Kidney epithelial cell (primary cell): ENCODE results near the gene SLC2A10. TPM values are rescaled to one million over a fixed set of nuclear protein-coding genes. Genes with fewer than 3 reads are reported as not detected.

ENCODE experiments used
- DNase-seq: peaks from one replicate; pipeline ENCODE4 v3.0.0-alpha.2; 2010; ENCODE audit warnings: low read depth
- H3K27me3 ChIP-seq: 2 replicates; pipeline ENCODE4 v1.6.0; 2011; ENCODE audit warnings: low read length; ENCODE audit not compliant: control insufficient read depth, insufficient read depth
- H3K36me3 ChIP-seq: 2 replicates; pipeline ENCODE4 v1.5.1; 2011; ENCODE audit warnings: low read length; ENCODE audit not compliant: control insufficient read depth, insufficient read depth
- H3K4me3 ChIP-seq: 2 replicates; pipeline ENCODE4 v1.5.1; 2011; ENCODE audit warnings: low read depth, mild to moderate bottlenecking, control low read depth, low read length
- CTCF ChIP-seq: IDR thresholded peaks from 2 replicates; pipeline ENCODE4 v1.5.1; 2011; ENCODE audit warnings: mild to moderate bottlenecking, moderate library complexity, low read length, control low read depth, inconsistent platforms; ENCODE audit not compliant: insufficient read depth, poor library complexity, severe bottlenecking
- total RNA-seq: library from RNA; depleted of rRNA; stranded (reverse); fragments of >200 nt; gene quantifications from 2 replicates; pipeline ENCODE4 v1.2.3, GENCODE V29; 2015

The SLC2A10 gene
- total RNA-seq, 1 donor from 2014 or later: 11.9 TPM

- H3K4me3 ChIP-seq: no peak overlapping the region
- no peak for TF ChIP-seq CTCF
- H3K27me3 ChIP-seq: peaks cover 4% of the 10 kb centered on the region
- no peak for DNase-seq
- no peaks in the 10 kb centered on the region for H3K36me3 ChIP-seq
Observed at GRCh38 chr20:46751856-46752255, 42.4 kb downstream of the SLC2A10 start.

GRCh38 chr20:46752728-46753127 is 43.3 kb downstream of the SLC2A10 start:
- no peaks in the 10 kb centered on the region for H3K36me3 ChIP-seq
- no peak overlapping the region for H3K4me3 ChIP-seq
- no peak for DNase-seq
- H3K27me3 ChIP-seq: peaks cover 4% of the 10 kb centered on the region
- TF ChIP-seq CTCF: peak; percentile 72

- DNase-seq: no peak
Observed at GRCh38 chr20:46755483-46756413, 46.3 kb downstream of the SLC2A10 start.

GRCh38 chr20:46756419-46756818 is 47.0 kb downstream of the SLC2A10 start:
- no peak for TF ChIP-seq CTCF
- H3K4me3 ChIP-seq: no peak overlapping the region
- no peak for DNase-seq
- peaks cover 13% of the 10 kb centered on the region for H3K27me3 ChIP-seq
- H3K36me3 ChIP-seq: no peaks in the 10 kb centered on the region

More at GRCh38 chr20:46755483-46756413, 46.3 kb downstream of the SLC2A10 start:
- Histone ChIP-seq H3K27me3 (peaks cover 11% of the 10 kb centered on the region), H3K36me3 (no peaks in the 10 kb centered on the region), H3K4me3 (no peak overlapping the region)
- TF ChIP-seq CTCF: no peak

- no peak overlapping the region for H3K4me3 ChIP-seq
- TF ChIP-seq CTCF: no peak
- no peak for DNase-seq
- peaks cover 16% of the 10 kb centered on the region for H3K27me3 ChIP-seq
- H3K36me3 ChIP-seq: no peaks in the 10 kb centered on the region
Observed at GRCh38 chr20:46757135-46757534, 47.7 kb downstream of the SLC2A10 start.
